ENCODE data around the gene CILP2.

DNA sequence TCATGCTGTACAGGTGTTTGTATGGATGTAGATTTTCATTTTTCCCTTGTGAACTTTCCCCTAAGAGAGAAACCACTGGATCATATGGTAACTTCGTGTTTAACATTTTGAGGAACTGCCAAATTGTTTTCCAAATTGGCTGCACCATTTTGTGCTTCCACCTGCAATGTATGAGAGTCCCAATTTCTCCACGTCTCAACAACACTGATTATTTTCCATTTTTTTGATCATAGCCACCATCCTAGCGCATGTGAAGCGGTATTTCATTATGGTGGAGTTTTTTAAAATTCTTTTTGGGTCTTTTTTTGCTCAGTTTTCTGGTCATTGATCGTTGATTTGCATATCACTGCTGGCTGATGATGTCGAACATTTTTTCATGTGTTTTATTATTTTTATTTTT lies 17.1 kb upstream of the CILP2 start:
- TF ChIP-seq, protein P1, sequence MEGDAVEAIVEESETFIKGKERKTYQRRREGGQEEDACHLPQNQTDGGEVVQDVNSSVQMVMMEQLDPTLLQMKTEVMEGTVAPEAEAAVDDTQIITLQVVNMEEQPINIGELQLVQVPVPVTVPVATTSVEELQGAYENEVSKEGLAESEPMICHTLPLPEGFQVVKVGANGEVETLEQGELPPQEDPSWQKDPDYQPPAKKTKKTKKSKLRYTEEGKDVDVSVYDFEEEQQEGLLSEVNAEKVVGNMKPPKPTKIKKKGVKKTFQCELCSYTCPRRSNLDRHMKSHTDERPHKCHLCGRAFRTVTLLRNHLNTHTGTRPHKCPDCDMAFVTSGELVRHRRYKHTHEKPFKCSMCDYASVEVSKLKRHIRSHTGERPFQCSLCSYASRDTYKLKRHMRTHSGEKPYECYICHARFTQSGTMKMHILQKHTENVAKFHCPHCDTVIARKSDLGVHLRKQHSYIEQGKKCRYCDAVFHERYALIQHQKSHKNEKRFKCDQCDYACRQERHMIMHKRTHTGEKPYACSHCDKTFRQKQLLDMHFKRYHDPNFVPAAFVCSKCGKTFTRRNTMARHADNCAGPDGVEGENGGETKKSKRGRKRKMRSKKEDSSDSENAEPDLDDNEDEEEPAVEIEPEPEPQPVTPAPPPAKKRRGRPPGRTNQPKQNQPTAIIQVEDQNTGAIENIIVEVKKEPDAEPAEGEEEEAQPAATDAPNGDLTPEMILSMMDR (IDR thresholded peaks at IDR 0.05; ENCODE audit: low read depth, low read length, poor library complexity, severe bottlenecking), result no peak
- TF ChIP-seq EZH2phosphoT487 (IDR thresholded peaks at IDR 0.05; ENCODE audit: borderline replicate concordance, low read length), result no peak

Data from DOHH2 (cell line).